HepG2 (cell line): ENCODE results near the gene ZNF23. TPM values are rescaled to one million over a fixed set of nuclear protein-coding genes. Genes with fewer than 3 reads are reported as not detected.
A peak's percentile ranks its signal among the peaks of the same experiment; 100 is the strongest.

Experiments
- ATAC-seq: fragments of 200-7000 bp; cut with Tn5 transposase; 3 replicates; pipeline ENCODE4 v1.9.1; 2020; ENCODE audit warnings: mild to moderate bottlenecking, moderate library complexity
- BruUV-seq: library from RNA; stranded (reverse); fragments of 400-500 nt; replicated peaks from 2 replicates; lab custom pipeline; 2021; lab: Mats Ljungman, UMichigan
- CTCF ChIA-PET: fragments of 300-600 bp; formaldehyde crosslinking; extraction: SDS; loops from one replicate; lab custom pipeline; 2021; ENCODE audit warnings: low total read pairs, inconsistent platforms, low intra/inter-chr PET ratio; lab: Yijun Ruan, JAX
- POLR2A ChIA-PET: fragments of 350-600 bp; sonication (Branson Sonifier 250); formaldehyde crosslinking; loops from one replicate; lab custom pipeline; 2020; ENCODE audit warnings: antibody characterized with exemption, inconsistent platforms; lab: Yijun Ruan, JAX
- DNase-seq: peaks from one replicate; pipeline ENCODE4 v3.0.0-alpha.2; 2015; ENCODE audit warnings: low spot score
- FAIRE-seq: peaks from 3 replicates; lab custom pipeline; 2011; peaks lifted over from hg19 to GRCh38; lab: Jason Lieb, UNC
- H2AFZ ChIP-seq: one replicate; pipeline ENCODE4 v1.6.1; 2011; ENCODE audit warnings: low read length, inconsistent platforms
- H3K27ac ChIP-seq: fragments of 300-600 bp; 3 replicates; pipeline ENCODE4 v1.8.0; 2011; ENCODE audit warnings: mixed run types, mild to moderate bottlenecking, mixed read lengths, low read length, inconsistent platforms; ENCODE audit not compliant: insufficient read depth; ENCODE audit errors: extremely low read length
- H3K27me3 ChIP-seq, 2 experiments: fragments of 200-600 bp in 1 of 2; 2 replicates in 1 of 2; 3 replicates in 1 of 2; pipeline versions ENCODE4 v1.6.0 to v1.8.0; 2011; ENCODE audit warnings: low read length in 2 of 2, mild to moderate bottlenecking in 2 of 2, moderate library complexity in 2 of 2, inconsistent platforms in 1 of 2; ENCODE audit not compliant: insufficient read depth in 2 of 2, control insufficient read depth in 1 of 2
- H3K36me3 ChIP-seq, 2 experiments: fragments of 200-600 bp in 1 of 2; replicated peaks in 1 of 2; 2 replicates in 1 of 2; 3 replicates in 1 of 2; pipeline versions ENCODE4 v1.5.1 to v1.8.0; 2011; ENCODE audit warnings: low read length in 2 of 2, inconsistent platforms in 1 of 2; ENCODE audit not compliant: insufficient read depth in 2 of 2, control insufficient read depth in 1 of 2
- H3K4me1 ChIP-seq: 2 replicates; pipeline ENCODE4 v1.5.1; 2012; ENCODE audit warnings: low read length, inconsistent platforms; ENCODE audit not compliant: insufficient read depth
- H3K4me2 ChIP-seq: 2 replicates; pipeline ENCODE4 v1.6.0; 2011; ENCODE audit warnings: low read depth, low read length, inconsistent platforms
- H3K4me3 ChIP-seq, 3 experiments: fragments of 200-600 bp in 1 of 3; sonication (generic), shearing (Covaris generic) in 1 of 3; replicated peaks in 1 of 3; 2 replicates each; pipeline ENCODE4 v1.5.1; 2011 to 2016; ENCODE audit warnings: low read length in 3 of 3, inconsistent platforms in 2 of 3, low read depth in 2 of 3, mild to moderate bottlenecking in 2 of 3, control low read depth in 1 of 3, mixed read lengths in 1 of 3; ENCODE audit not compliant: insufficient read depth in 1 of 3
- H3K79me2 ChIP-seq: one replicate; pipeline ENCODE4 v1.6.1; 2011; ENCODE audit warnings: low read length, inconsistent platforms; ENCODE audit not compliant: insufficient read depth
- H3K9ac ChIP-seq: 2 replicates; pipeline ENCODE4 v1.6.0; 2011; ENCODE audit warnings: mild to moderate bottlenecking, low read depth, low read length, inconsistent platforms; ENCODE audit not compliant: insufficient read depth
- H3K9me3 ChIP-seq: 2 replicates; pipeline ENCODE4 v1.5.1; 2012; ENCODE audit warnings: mild to moderate bottlenecking, low read length
- H4K20me1 ChIP-seq: 2 replicates; pipeline ENCODE4 v1.6.0; 2011; ENCODE audit warnings: inconsistent platforms, mild to moderate bottlenecking, low read length, moderate library complexity; ENCODE audit not compliant: insufficient read depth
- HMG20B ChIP-seq: conservative IDR thresholded peaks from 2 replicates; pipeline ENCODE4 v1.6.1; 2016; ENCODE audit warnings: missing genetic modification reagents, missing compliant biosample characterization
- KLF12 ChIP-seq: sonication (generic); formaldehyde crosslinking; IDR thresholded peaks from 2 replicates; pipeline ENCODE4 v1.4.0; 2020; ENCODE audit warnings: missing genetic modification reagents, borderline replicate concordance
- KLF6 ChIP-seq: IDR thresholded peaks from 2 replicates; pipeline ENCODE4 v1.8.0; 2016; ENCODE audit warnings: missing biosample characterization, missing genetic modification reagents
- LCORL ChIP-seq, 2 experiments: fragments of 450-650 bp in 1 of 2; sonication (generic) in 1 of 2; formaldehyde crosslinking in 1 of 2; IDR thresholded peaks; 2 replicates each; pipeline versions ENCODE4 v1.5.0 to v1.6.1; 2017 to 2020; ENCODE audit warnings: antibody characterized with exemption in 1 of 2, missing genetic modification reagents in 1 of 2
- NCOA1 ChIP-seq: sonication (generic); formaldehyde crosslinking; IDR thresholded peaks from 2 replicates; pipeline ENCODE4 v1.9.0; 2021; ENCODE audit warnings: missing genetic modification reagents
- NFIC ChIP-seq: IDR thresholded peaks from 2 replicates; pipeline ENCODE4 v1.6.1; 2012; ENCODE audit warnings: mild to moderate bottlenecking, low read length, inconsistent platforms
- RFXANK ChIP-seq: IDR thresholded peaks from 2 replicates; pipeline ENCODE4 v1.6.1; 2016
- SPEN ChIP-seq: sonication (generic); formaldehyde crosslinking; IDR thresholded peaks from 2 replicates; pipeline ENCODE4 v1.5.1; 2020; ENCODE audit warnings: low read depth, mild to moderate bottlenecking, missing genetic modification reagents
- SRSF9 ChIP-seq: fragments of 200-400 bp; formaldehyde crosslinking; IDR thresholded peaks from 2 replicates; pipeline ENCODE4 v1.6.1; 2018; ENCODE audit warnings: borderline replicate concordance, mild to moderate bottlenecking, low read depth, low read length; ENCODE audit not compliant: insufficient read depth, poor library complexity, severe bottlenecking
- THYN1 ChIP-seq: sonication (generic); formaldehyde crosslinking; IDR thresholded peaks from 2 replicates; pipeline ENCODE4 v1.8.1; 2023; ENCODE audit warnings: low read depth, mild to moderate bottlenecking, moderate library complexity, missing genetic modification reagents, borderline replicate concordance
- ZIK1 ChIP-seq: sonication (generic); formaldehyde crosslinking; IDR thresholded peaks from 2 replicates; pipeline ENCODE4 v1.5.0; 2020; ENCODE audit warnings: mild to moderate bottlenecking, low read depth, missing genetic modification reagents, borderline replicate concordance
- ZMYM3 ChIP-seq: sonication (generic); formaldehyde crosslinking; IDR thresholded peaks from 2 replicates; pipeline ENCODE4 v1.5.1; 2020; ENCODE audit warnings: mild to moderate bottlenecking, missing genetic modification reagents
- ZNF33B ChIP-seq: sonication (generic); formaldehyde crosslinking; IDR thresholded peaks from 2 replicates; pipeline ENCODE4 v1.5.1; 2020; ENCODE audit warnings: mild to moderate bottlenecking, missing genetic modification reagents
- ZNF430 ChIP-seq: sonication (generic); formaldehyde crosslinking; IDR thresholded peaks from 2 replicates; pipeline ENCODE4 v1.9.0; 2021; ENCODE audit warnings: mild to moderate bottlenecking, missing genetic modification reagents
- ZNF576 ChIP-seq: sonication (generic); formaldehyde crosslinking; IDR thresholded peaks from 2 replicates; pipeline ENCODE4 v1.4.0; 2020; ENCODE audit warnings: mild to moderate bottlenecking, missing genetic modification reagents
- ZNF577 ChIP-seq: sonication (generic); formaldehyde crosslinking; IDR thresholded peaks from 2 replicates; pipeline ENCODE4 v1.4.0; 2020; ENCODE audit warnings: mild to moderate bottlenecking, low read depth, missing genetic modification reagents, borderline replicate concordance
- WGBS: methylation state at CpG from one replicate; pipeline ENCODE4 v1.1.6; 2017; ENCODE audit warnings: low lambda C conversion rate; 5-methylcytosine and 5-hydroxymethylcytosine counted together
- in situ Hi-C: cut with HindIII; loops from 2 replicates; pipeline ENCODE4 v1.10.0; 2017; ENCODE audit warnings: low pct_unique_long_range_greater_than_20kb; ENCODE audit not compliant: extremely low pct_ligation_motif_present
- intact Hi-C: fragments of 100-400 bp; cut with micrococcal nuclease; formaldehyde crosslinking; loops from one replicate; pipeline ENCODE4 v1.10.0; 2022; ENCODE audit not compliant: unreplicated experiment
- polyA plus RNA-seq, 8 experiments: library from polyadenylated mRNA; depleted of rRNA in 3 of 8; stranded (reverse) in 7 of 8; unstranded in 1 of 8; fragments of >200 nt; fragmentation: Illumina TruSeq in 4 of 8; extraction: Trizol in 4 of 8; gene quantifications; 2 replicates each; pipeline versions ENCODE4 v1.2.1 to v1.2.3, GENCODE V29; 2011 to 2016; ENCODE audit warnings: low read depth in 4 of 8, missing spikeins in 1 of 8, mixed read lengths in 1 of 8; ENCODE audit not compliant: insufficient read depth in 1 of 8
- total RNA-seq, 5 experiments: library from RNA; depleted of rRNA; stranded (reverse); fragments of >200 nt; fragmentation: Illumina TruSeq; extraction: Trizol; gene quantifications; 2 replicates each; pipeline ENCODE4 v1.2.3, GENCODE V29; 2016; ENCODE audit warnings: low read depth in 1 of 5
- TF ChIP-seq, protein P1 (sequence below): sonication (generic); formaldehyde crosslinking; IDR thresholded peaks from 2 replicates; pipeline ENCODE4 v1.5.0; 2020; ENCODE audit warnings: missing genetic modification reagents
- TF ChIP-seq, protein P2 (sequence below): sonication (generic); IDR thresholded peaks from 2 replicates; pipeline ENCODE4 v1.6.1; 2016; ENCODE audit warnings: low read depth, borderline replicate concordance
- TF ChIP-seq, protein P3 (sequence below): sonication (generic); formaldehyde crosslinking; IDR thresholded peaks from 2 replicates; pipeline ENCODE4 v1.8.0; 2022; ENCODE audit warnings: mild to moderate bottlenecking, missing genetic modification reagents, borderline replicate concordance
- TF ChIP-seq, protein P4 (sequence below): IDR thresholded peaks from 2 replicates; pipeline ENCODE4 v1.6.1; 2012; ENCODE audit warnings: low read depth, low read length, improper control_type of control experiment

The ZNF23 gene
- total and polyA plus RNA-seq, 2 of the 13 experiments (the other 11 are each of a cell fraction or from before 2014, with no cell fraction given), result 8.6 to 12.2 TPM

- TF ChIP-seq, protein P1, sequence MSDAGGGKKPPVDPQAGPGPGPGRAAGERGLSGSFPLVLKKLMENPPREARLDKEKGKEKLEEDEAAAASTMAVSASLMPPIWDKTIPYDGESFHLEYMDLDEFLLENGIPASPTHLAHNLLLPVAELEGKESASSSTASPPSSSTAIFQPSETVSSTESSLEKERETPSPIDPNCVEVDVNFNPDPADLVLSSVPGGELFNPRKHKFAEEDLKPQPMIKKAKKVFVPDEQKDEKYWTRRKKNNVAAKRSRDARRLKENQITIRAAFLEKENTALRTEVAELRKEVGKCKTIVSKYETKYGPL (CRISPR knock-in tag), result no peak
- TF ChIP-seq, protein P2, sequence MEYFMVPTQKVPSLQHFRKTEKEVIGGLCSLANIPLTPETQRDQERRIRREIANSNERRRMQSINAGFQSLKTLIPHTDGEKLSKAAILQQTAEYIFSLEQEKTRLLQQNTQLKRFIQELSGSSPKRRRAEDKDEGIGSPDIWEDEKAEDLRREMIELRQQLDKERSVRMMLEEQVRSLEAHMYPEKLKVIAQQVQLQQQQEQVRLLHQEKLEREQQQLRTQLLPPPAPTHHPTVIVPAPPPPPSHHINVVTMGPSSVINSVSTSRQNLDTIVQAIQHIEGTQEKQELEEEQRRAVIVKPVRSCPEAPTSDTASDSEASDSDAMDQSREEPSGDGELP, result peak; percentile 63
- TF ChIP-seq ZIK1 (CRISPR knock-in tag) (no peak), THYN1 (CRISPR knock-in tag) (no peak), NCOA1 (CRISPR knock-in tag) (no peak), RFXANK (CRISPR knock-in tag) (no peak)
Measured at GRCh38 chr16:71482569-71482968, 20.5 kb upstream of the ZNF23 start (continued).

GRCh38 chr16:71480956-71481355 lies 18.9 kb upstream of the ZNF23 start:
- intact Hi-C loops (no loop called here), in situ Hi-C loops (loop anchor here (10.0 kb wide), 1 partner anchor 124 kb away; no protein-coding TSS in a partner anchor)
- Histone ChIP-seq H2AFZ (no peak overlapping the region), H3K9ac (no peak overlapping the region), H3K4me1 (peaks cover 24% of the 10 kb centered on the region), H3K4me3 (no peak overlapping the region), H3K4me2 (no peak overlapping the region), H3K27ac (no peak overlapping the region), H3K9me3 (no peaks in the 10 kb centered on the region), H3K36me3 (peaks cover 8 to 28% of the 10 kb centered on the region in 2 experiments), H3K27me3 (no peaks in the 10 kb centered on the region; a peak in 1 of 5 replicates), H4K20me1 (no peaks in the 10 kb centered on the region), H3K79me2 (peaks cover 3% of the 10 kb centered on the region)
- BruUV-seq, result no TSS peak
- ChIA-PET CTCF (no interaction called here), POLR2A (no interaction called here)
- 95% methylated on average over 2 of the region's 2 CpGs for WGBS
- FAIRE-seq (no peak), DNase-seq (no peak), ATAC-seq (no peak)
- TF ChIP-seq HMG20B (CRISPR knock-in tag) (no peak), ZNF430 (no peak), ZNF33B (CRISPR knock-in tag) (no peak), NFIC (no peak), SPEN (CRISPR knock-in tag) (no peak), KLF6 (CRISPR knock-in tag) (no peak), KLF12 (CRISPR knock-in tag) (no peak), ZNF577 (CRISPR knock-in tag) (no peak), ZMYM3 (CRISPR knock-in tag) (no peak), SRSF9 (no peak), ZNF576 (CRISPR knock-in tag) (no peak), LCORL (IDR thresholded peaks at IDR 0.05) (no peak), LCORL (CRISPR knock-in tag; IDR thresholded peaks at IDR 0.05) (no peak)
- TF ChIP-seq, protein P3, sequence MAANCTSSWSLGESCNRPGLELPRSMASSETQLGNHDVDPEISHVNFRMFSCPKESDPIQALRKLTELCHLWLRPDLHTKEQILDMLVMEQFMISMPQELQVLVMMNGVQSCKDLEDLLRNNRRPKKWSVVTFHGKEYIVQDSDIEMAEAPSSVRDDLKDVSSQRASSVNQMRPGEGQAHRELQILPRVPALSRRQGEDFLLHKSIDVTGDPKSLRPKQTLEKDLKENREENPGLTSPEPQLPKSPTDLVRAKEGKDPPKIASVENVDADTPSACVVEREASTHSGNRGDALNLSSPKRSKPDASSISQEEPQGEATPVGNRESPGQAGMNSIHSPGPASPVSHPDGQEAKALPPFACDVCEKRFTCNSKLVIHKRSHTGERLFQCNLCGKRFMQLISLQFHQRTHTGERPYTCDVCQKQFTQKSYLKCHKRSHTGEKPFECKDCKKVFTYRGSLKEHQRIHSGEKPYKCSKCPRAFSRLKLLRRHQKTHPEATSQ, result no peak
- TF ChIP-seq, protein P4, sequence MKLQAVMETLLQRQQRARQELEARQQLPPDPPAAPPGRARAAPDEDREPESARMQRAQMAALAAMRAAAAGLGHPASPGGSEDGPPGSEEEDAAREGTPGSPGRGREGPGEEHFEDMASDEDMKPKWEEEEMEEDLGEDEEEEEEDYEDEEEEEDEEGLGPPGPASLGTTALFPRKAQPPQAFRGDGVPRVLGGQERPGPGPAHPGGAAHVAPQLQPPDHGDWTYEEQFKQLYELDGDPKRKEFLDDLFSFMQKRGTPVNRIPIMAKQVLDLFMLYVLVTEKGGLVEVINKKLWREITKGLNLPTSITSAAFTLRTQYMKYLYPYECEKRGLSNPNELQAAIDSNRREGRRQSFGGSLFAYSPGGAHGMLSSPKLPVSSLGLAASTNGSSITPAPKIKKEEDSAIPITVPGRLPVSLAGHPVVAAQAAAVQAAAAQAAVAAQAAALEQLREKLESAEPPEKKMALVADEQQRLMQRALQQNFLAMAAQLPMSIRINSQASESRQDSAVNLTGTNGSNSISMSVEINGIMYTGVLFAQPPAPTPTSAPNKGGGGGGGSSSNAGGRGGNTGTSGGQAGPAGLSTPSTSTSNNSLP, result no peak
